Astrocyte (in vitro differentiated cells and primary cell): ENCODE data around the gene SDK1.

Source experiments
- EZH2 ChIP-seq: IDR thresholded peaks from 2 replicates; pipeline ENCODE4 v1.6.1; 2012; ENCODE audit warnings: mild to moderate bottlenecking, low read length, inconsistent platforms; ENCODE audit not compliant: insufficient read depth
- TF ChIP-seq, protein P1 (sequence below): IDR thresholded peaks from 2 replicates; pipeline ENCODE4 v1.5.1; 2011; ENCODE audit warnings: low read depth, mild to moderate bottlenecking, inconsistent platforms, low read length, moderate library complexity; ENCODE audit not compliant: insufficient read depth

DNA sequence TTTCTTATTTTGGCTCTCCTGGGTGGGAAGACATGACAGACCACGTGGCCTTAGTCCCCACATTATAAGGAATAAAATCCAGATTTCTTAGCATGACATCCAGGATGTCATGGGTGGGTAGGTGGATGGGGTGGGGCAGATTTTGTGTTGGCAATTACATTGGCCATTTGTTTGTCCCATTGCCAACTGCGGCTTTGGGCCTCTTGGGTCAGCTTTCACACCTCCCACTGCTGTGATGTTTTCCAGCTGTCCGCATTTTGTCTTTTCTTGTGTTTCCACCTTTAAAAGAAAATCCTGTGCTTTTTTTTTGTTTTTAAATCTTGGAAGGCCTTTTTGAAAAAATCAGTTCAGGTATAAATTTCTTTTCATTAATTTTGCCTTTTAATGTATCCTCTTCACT is 237.0 kb downstream of the SDK1 start:
- TF ChIP-seq, protein P1, sequence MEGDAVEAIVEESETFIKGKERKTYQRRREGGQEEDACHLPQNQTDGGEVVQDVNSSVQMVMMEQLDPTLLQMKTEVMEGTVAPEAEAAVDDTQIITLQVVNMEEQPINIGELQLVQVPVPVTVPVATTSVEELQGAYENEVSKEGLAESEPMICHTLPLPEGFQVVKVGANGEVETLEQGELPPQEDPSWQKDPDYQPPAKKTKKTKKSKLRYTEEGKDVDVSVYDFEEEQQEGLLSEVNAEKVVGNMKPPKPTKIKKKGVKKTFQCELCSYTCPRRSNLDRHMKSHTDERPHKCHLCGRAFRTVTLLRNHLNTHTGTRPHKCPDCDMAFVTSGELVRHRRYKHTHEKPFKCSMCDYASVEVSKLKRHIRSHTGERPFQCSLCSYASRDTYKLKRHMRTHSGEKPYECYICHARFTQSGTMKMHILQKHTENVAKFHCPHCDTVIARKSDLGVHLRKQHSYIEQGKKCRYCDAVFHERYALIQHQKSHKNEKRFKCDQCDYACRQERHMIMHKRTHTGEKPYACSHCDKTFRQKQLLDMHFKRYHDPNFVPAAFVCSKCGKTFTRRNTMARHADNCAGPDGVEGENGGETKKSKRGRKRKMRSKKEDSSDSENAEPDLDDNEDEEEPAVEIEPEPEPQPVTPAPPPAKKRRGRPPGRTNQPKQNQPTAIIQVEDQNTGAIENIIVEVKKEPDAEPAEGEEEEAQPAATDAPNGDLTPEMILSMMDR = no peak
- TF ChIP-seq EZH2 = no peak
